ENCODE measurements around the gene SLC16A3. TPM values are rescaled to one million over a fixed set of nuclear protein-coding genes. Genes with fewer than 3 reads are reported as not detected.

The SLC16A3 gene
- total and polyA plus RNA-seq, 2 donors (not counting 1 experiment from before 2014, with no cell fraction given): 14.9 to 65.7 TPM

DNA sequence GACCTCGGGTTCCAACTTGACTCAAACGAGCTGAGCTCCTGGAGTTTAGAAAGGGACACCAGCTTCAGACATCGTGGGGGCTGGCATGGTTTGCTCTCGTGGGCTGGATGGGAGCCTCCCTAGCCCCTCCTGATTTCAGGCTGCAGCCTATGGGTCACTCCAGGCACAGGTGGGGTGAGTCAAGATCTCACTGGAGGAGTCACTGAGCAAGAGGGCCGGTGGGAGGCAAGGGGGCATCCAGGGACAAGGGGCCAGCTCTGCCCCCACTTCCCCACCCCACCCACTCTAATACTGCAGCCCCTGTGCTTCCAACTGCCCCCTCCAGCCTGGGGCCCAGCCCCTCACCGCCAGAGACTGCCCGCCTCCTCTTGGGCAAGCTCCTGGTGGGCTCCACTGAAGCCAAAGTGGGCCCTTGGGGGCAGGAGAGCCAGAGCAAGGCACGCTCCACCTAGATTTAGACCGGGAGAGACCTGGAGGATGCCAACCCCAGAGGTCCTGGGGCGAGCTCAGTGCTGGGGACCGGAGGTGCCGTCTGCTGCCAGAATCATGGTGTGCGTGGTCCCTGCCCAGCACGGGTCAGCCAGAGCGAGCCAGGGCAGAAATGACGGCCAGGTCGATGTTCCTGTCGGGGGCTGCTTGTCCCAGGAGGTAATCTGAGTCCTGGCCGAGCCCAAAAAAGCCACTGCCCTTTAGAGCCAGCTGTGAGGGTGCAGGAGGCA is 6.4 kb downstream of the SLC16A3 start:
- H3K4me3 ChIP-seq (ENCODE audit: control extremely low read depth in 1 of 5, extremely low read depth in 1 of 5, insufficient read depth in 1 of 5, low read depth in 2 of 5, low read length in 4 of 5): no peak overlapping the region
- intact Hi-C loops (cut with micrococcal nuclease): no loop called here
- ChIA-PET POLR2A (interaction anchor here (1.2 to 2.4 kb wide), 3 partner anchors 19 to 63 kb away, joined by 3 to 15 read pairs (median 8); no protein-coding TSS in a partner anchor), CTCF (interaction anchor here (1.3 to 5.1 kb wide), 13 partner anchors 9 to 205 kb away, joined by 3 to 53 read pairs (median 5); partner anchors contain the start of genes CCDC57, CD7 and CSNK1D)
- H3K27me3 Mint-ChIP-seq: no peaks in the 10 kb centered on the region
- H3K9me3 ChIP-seq (ENCODE audit: control extremely low read depth in 1 of 3, control insufficient read depth in 2 of 3, insufficient read depth in 1 of 3, low read length in 2 of 3): no peaks in the 10 kb centered on the region
- H3K27me3 ChIP-seq (replicated peaks in 1 of 4; ENCODE audit: control extremely low read depth in 1 of 4, control insufficient read depth in 3 of 4, insufficient read depth in 4 of 4, low read length in 3 of 4): no peaks in the 10 kb centered on the region
- no peak overlapping the region for H3K9ac ChIP-seq (ENCODE audit: low read length)
- H3K4me1 Mint-ChIP-seq: peaks cover 46% of the 10 kb centered on the region
- H3K4me2 ChIP-seq (replicated peaks; ENCODE audit: low read depth, low read length, poor library complexity, severe bottlenecking): no peak overlapping the region
- H3K9me3 Mint-ChIP-seq (ENCODE audit: insufficient read depth): no peaks in the 10 kb centered on the region
- WGBS (ENCODE audit: insufficient coverage): 93% methylated on average over 18 of the region's 19 CpGs
- peaks cover 7% of the 10 kb centered on the region for H3K79me2 ChIP-seq (ENCODE audit: control insufficient read depth, insufficient read depth, low read length)
- peaks cover 71% of the 10 kb centered on the region for H4K20me1 ChIP-seq (ENCODE audit: control insufficient read depth, insufficient read depth, low read length, poor library complexity, severe bottlenecking)
- TF ChIP-seq, protein P1, sequence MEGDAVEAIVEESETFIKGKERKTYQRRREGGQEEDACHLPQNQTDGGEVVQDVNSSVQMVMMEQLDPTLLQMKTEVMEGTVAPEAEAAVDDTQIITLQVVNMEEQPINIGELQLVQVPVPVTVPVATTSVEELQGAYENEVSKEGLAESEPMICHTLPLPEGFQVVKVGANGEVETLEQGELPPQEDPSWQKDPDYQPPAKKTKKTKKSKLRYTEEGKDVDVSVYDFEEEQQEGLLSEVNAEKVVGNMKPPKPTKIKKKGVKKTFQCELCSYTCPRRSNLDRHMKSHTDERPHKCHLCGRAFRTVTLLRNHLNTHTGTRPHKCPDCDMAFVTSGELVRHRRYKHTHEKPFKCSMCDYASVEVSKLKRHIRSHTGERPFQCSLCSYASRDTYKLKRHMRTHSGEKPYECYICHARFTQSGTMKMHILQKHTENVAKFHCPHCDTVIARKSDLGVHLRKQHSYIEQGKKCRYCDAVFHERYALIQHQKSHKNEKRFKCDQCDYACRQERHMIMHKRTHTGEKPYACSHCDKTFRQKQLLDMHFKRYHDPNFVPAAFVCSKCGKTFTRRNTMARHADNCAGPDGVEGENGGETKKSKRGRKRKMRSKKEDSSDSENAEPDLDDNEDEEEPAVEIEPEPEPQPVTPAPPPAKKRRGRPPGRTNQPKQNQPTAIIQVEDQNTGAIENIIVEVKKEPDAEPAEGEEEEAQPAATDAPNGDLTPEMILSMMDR (IDR thresholded peaks at IDR 0.05): no peak
- peak overlapping the region; percentile 65 for H3K27ac Mint-ChIP-seq
- DNase-seq (no peak), ATAC-seq (ENCODE audit: low read depth) (no peak)
- H3K4me1 ChIP-seq (ENCODE audit: control insufficient read depth in 2 of 2, insufficient read depth in 2 of 2, low read length in 2 of 2): peaks cover 22 to 75% of the 10 kb centered on the region in 2 donors
- H3K36me3 ChIP-seq (replicated peaks in 1 of 2; ENCODE audit: control extremely low read depth in 1 of 2, control insufficient read depth in 1 of 2, extremely low read depth in 1 of 2, insufficient read depth in 2 of 2, low read length in 1 of 2): peaks cover 0 to 8% of the 10 kb centered on the region in 2 experiments
- H2AFZ ChIP-seq (ENCODE audit: insufficient read depth, low read depth, low read length, poor library complexity, severe bottlenecking): no peak overlapping the region
- H3K27ac ChIP-seq (ENCODE audit: low read length in 2 of 2): no peak overlapping the region
- H3K4me3 Mint-ChIP-seq: no peak overlapping the region

- no peak overlapping the region for H3K9ac ChIP-seq (ENCODE audit: low read length)
- no peaks in the 10 kb centered on the region for H3K9me3 Mint-ChIP-seq (ENCODE audit: insufficient read depth)
- ATAC-seq (ENCODE audit: low read depth) (no peak), DNase-seq (no peak)
- POLR2A ChIA-PET: interaction anchor here (2.0 to 2.4 kb wide), 2 partner anchors 57 to 62 kb away, joined by 8 to 15 read pairs; no protein-coding TSS in a partner anchor
- no peaks in the 10 kb centered on the region for H3K27me3 ChIP-seq (replicated peaks in 1 of 4; ENCODE audit: control extremely low read depth in 1 of 4, control insufficient read depth in 3 of 4, insufficient read depth in 4 of 4, low read length in 3 of 4)
- no peak overlapping the region for H3K27ac ChIP-seq (ENCODE audit: low read length in 2 of 2)
- CTCF ChIA-PET: interaction anchor here (1.0 to 5.1 kb wide), 18 partner anchors 9 to 205 kb away, joined by 3 to 53 read pairs (median 5); partner anchors contain the start of genes CCDC57, CD7 and CSNK1D
- H2AFZ ChIP-seq (ENCODE audit: insufficient read depth, low read depth, low read length, poor library complexity, severe bottlenecking): no peak overlapping the region
- TF ChIP-seq EZH2 (IDR thresholded peaks at IDR 0.05; ENCODE audit: borderline replicate concordance, insufficient read depth, low read depth, low read length, poor library complexity, severe bottlenecking): no peak
- TF ChIP-seq, protein P1 (IDR thresholded peaks at IDR 0.05): no peak
- H3K36me3 ChIP-seq (replicated peaks in 1 of 2; ENCODE audit: control extremely low read depth in 1 of 2, control insufficient read depth in 1 of 2, extremely low read depth in 1 of 2, insufficient read depth in 2 of 2, low read length in 1 of 2): peaks cover 0 to 9% of the 10 kb centered on the region in 2 experiments
- peaks cover 71% of the 10 kb centered on the region for H4K20me1 ChIP-seq (ENCODE audit: control insufficient read depth, insufficient read depth, low read length, poor library complexity, severe bottlenecking)
- no peak overlapping the region for H3K4me2 ChIP-seq (replicated peaks; ENCODE audit: low read depth, low read length, poor library complexity, severe bottlenecking)
- H3K4me1 ChIP-seq (ENCODE audit: control insufficient read depth in 2 of 2, insufficient read depth in 2 of 2, low read length in 2 of 2): peaks cover 17 to 69% of the 10 kb centered on the region in 2 donors
- H3K4me1 Mint-ChIP-seq: peaks cover 49% of the 10 kb centered on the region
- intact Hi-C loops (cut with micrococcal nuclease): loop anchor here (1.0 kb wide), 1 partner anchor 86 kb away; no protein-coding TSS in a partner anchor
- H3K4me3 Mint-ChIP-seq: no peak overlapping the region
- no peaks in the 10 kb centered on the region for H3K27me3 Mint-ChIP-seq
- H3K27ac Mint-ChIP-seq: no peak overlapping the region
- H3K79me2 ChIP-seq (ENCODE audit: control insufficient read depth, insufficient read depth, low read length): peaks cover 10% of the 10 kb centered on the region
- H3K9me3 ChIP-seq (ENCODE audit: control extremely low read depth in 1 of 3, control insufficient read depth in 2 of 3, insufficient read depth in 1 of 3, low read length in 2 of 3): no peaks in the 10 kb centered on the region
- H3K4me3 ChIP-seq (ENCODE audit: control extremely low read depth in 1 of 5, extremely low read depth in 1 of 5, insufficient read depth in 1 of 5, low read depth in 2 of 5, low read length in 4 of 5): no peak overlapping the region
- WGBS (ENCODE audit: insufficient coverage): 87% methylated on average over 15 of the region's 15 CpGs
Measured at GRCh38 chr17:82235775-82236141, 6.9 kb downstream of the SLC16A3 start.

All from B cell (primary cell).